Neural progenitor cell (in vitro differentiated cells): ENCODE results near the gene ENO4. TPM values are rescaled to one million over a fixed set of nuclear protein-coding genes. Genes with fewer than 3 reads are reported as not detected.

Experiments
- DNase-seq: peaks from one replicate; pipeline ENCODE4 v3.0.0-alpha.2; 2016; ENCODE audit warnings: low spot score
- H2AFZ ChIP-seq: fragments of 200-600 bp; sonication (generic); replicated peaks from 2 replicates; pipeline ENCODE4 v1.6.1; 2016; ENCODE audit warnings: antibody characterized with exemption
- H3F3A ChIP-seq: fragments of 200-600 bp; sonication (generic); 2 replicates; pipeline ENCODE4 v1.6.1; 2016; ENCODE audit warnings: antibody characterized with exemption, low read depth
- H3K27ac ChIP-seq: fragments of 200-600 bp; sonication (generic); 2 replicates; pipeline ENCODE4 v1.5.1; 2016; ENCODE audit warnings: mild to moderate bottlenecking
- H3K27me3 ChIP-seq: fragments of 200-600 bp; sonication (generic); 2 replicates; pipeline ENCODE4 v1.6.1; 2016; ENCODE audit warnings: mild to moderate bottlenecking, moderate library complexity
- H3K36me3 ChIP-seq: fragments of 200-600 bp; sonication (generic); 2 replicates; pipeline ENCODE4 v1.5.1; 2016
- H3K4me1 ChIP-seq: fragments of 200-600 bp; sonication (generic); 2 replicates; pipeline ENCODE4 v1.6.1; 2016; ENCODE audit warnings: mixed run types
- H3K4me2 ChIP-seq: fragments of 200-600 bp; sonication (generic); 2 replicates; pipeline ENCODE4 v1.6.1; 2016
- H3K4me3 ChIP-seq: fragments of 200-600 bp; sonication (generic); 2 replicates; pipeline ENCODE4 v1.5.1; 2016
- H3K79me2 ChIP-seq: fragments of 200-600 bp; sonication (generic); 2 replicates; pipeline ENCODE4 v1.6.1; 2016; ENCODE audit warnings: low read depth
- H3K9ac ChIP-seq: fragments of 200-600 bp; sonication (generic); 2 replicates; pipeline ENCODE4 v1.6.1; 2016
- H3K9me3 ChIP-seq: fragments of 200-600 bp; sonication (generic); 2 replicates; pipeline ENCODE4 v1.5.1; 2016; ENCODE audit warnings: low read depth
- H4K20me1 ChIP-seq: fragments of 200-600 bp; sonication (generic); 2 replicates; pipeline ENCODE4 v1.6.1; 2016; ENCODE audit warnings: low read depth
- H3K27ac Mint-ChIP-seq: 3 replicates; pipeline ENCODE4 v1.8.0; 2021; ENCODE audit warnings: mixed read lengths
- H3K27me3 Mint-ChIP-seq: 2 replicates; pipeline ENCODE4 v1.8.0; 2022; ENCODE audit warnings: low read depth, mild to moderate bottlenecking, inconsistent platforms, moderate library complexity, mixed read lengths; ENCODE audit not compliant: insufficient read depth
- H3K36me3 Mint-ChIP-seq: 3 replicates; pipeline ENCODE4 v1.8.0; 2021; ENCODE audit warnings: mixed read lengths
- H3K4me1 Mint-ChIP-seq: 3 replicates; pipeline ENCODE4 v1.8.0; 2021; ENCODE audit warnings: mixed read lengths
- H3K4me3 Mint-ChIP-seq: 3 replicates; pipeline ENCODE4 v1.8.0; 2021; ENCODE audit warnings: mild to moderate bottlenecking, moderate library complexity, mixed read lengths
- H3K9me3 Mint-ChIP-seq: 3 replicates; pipeline ENCODE4 v1.8.0; 2020; ENCODE audit warnings: mixed read lengths
- CTCF ChIP-seq: fragments of 200-600 bp; sonication (generic); IDR thresholded peaks from 2 replicates; pipeline ENCODE4 v1.5.1; 2017; ENCODE audit warnings: antibody characterized with exemption, mild to moderate bottlenecking
- EZH2 ChIP-seq: fragments of 200-600 bp; sonication (generic); IDR thresholded peaks from 2 replicates; pipeline ENCODE4 v1.6.1; 2017; ENCODE audit warnings: antibody characterized with exemption, mild to moderate bottlenecking, moderate library complexity
- EZH2phosphoT487 ChIP-seq: fragments of 200-600 bp; sonication (generic); IDR thresholded peaks from 2 replicates; pipeline ENCODE4 v1.6.1; 2017; ENCODE audit warnings: antibody characterized with exemption
- total RNA-seq: library from RNA; depleted of rRNA; stranded (reverse); fragments of >200 nt; gene quantifications from 2 replicates; pipeline ENCODE4 v1.2.3, GENCODE V29; 2015; ENCODE audit warnings: low replicate concordance

Gene ENO4
- total RNA-seq, 1 donor from 2014 or later, result 10.0 TPM

GRCh38 chr10:116926426-116926825 lies 77.1 kb downstream of the ENO4 start:
- Mint-ChIP-seq H3K36me3 (peaks cover 12% of the 10 kb centered on the region), H3K9me3 (peaks cover 2% of the 10 kb centered on the region), H3K27me3 (peaks cover 2% of the 10 kb centered on the region), H3K27ac (no peak overlapping the region), H3K4me3 (no peak overlapping the region), H3K4me1 (peaks cover 10% of the 10 kb centered on the region)
- H3K9me3 ChIP-seq, result no peaks in the 10 kb centered on the region
- peaks cover 13% of the 10 kb centered on the region for H3K36me3 ChIP-seq
- TF ChIP-seq CTCF (no peak), EZH2phosphoT487 (no peak)
- H2AFZ ChIP-seq, result no peak overlapping the region
- no peaks in the 10 kb centered on the region for H3K4me1 ChIP-seq
- DNase-seq, result no peak
- H3K4me2 ChIP-seq, result no peak overlapping the region
- no peaks in the 10 kb centered on the region for H3K79me2 ChIP-seq
- no peak overlapping the region for H3K4me3 ChIP-seq
- H3K27ac ChIP-seq, result no peak overlapping the region
- H3F3A ChIP-seq, result no peaks in the 10 kb centered on the region
- no peaks in the 10 kb centered on the region for H3K27me3 ChIP-seq
- H3K9ac ChIP-seq, result no peak overlapping the region
- H4K20me1 ChIP-seq, result no peaks in the 10 kb centered on the region

- H3K36me3 Mint-ChIP-seq, result peaks cover 16% of the 10 kb centered on the region
Measured at GRCh38 chr10:116931806-116932205, 82.5 kb downstream of the ENO4 start.

More at GRCh38 chr10:116931806-116932205, 82.5 kb downstream of the ENO4 start:
- no peaks in the 10 kb centered on the region for H3K79me2 ChIP-seq
- Mint-ChIP-seq H3K27ac (no peak overlapping the region), H3K9me3 (peaks cover 17% of the 10 kb centered on the region), H3K4me1 (peaks cover under 1% of the 10 kb centered on the region), H3K27me3 (no peaks in the 10 kb centered on the region), H3K4me3 (no peak overlapping the region)
- H3K36me3 ChIP-seq, result peaks cover 12% of the 10 kb centered on the region
- no peak for DNase-seq
- no peak overlapping the region for H2AFZ ChIP-seq
- H3K27me3 ChIP-seq, result no peaks in the 10 kb centered on the region
- no peaks in the 10 kb centered on the region for H3F3A ChIP-seq
- TF ChIP-seq EZH2 (no peak), CTCF (no peak), EZH2phosphoT487 (no peak)
- no peaks in the 10 kb centered on the region for H4K20me1 ChIP-seq
- H3K4me3 ChIP-seq, result no peak overlapping the region
- H3K27ac ChIP-seq, result no peak overlapping the region
- H3K4me2 ChIP-seq, result no peak overlapping the region
- H3K9me3 ChIP-seq, result no peaks in the 10 kb centered on the region
- H3K4me1 ChIP-seq, result no peaks in the 10 kb centered on the region
- H3K9ac ChIP-seq, result no peak overlapping the region

Other genes with a start within 250 kb of the ENO4 start
- 0.74 and 1.6 TPM in 2 replicates for gene PNLIPRP2, start 228.5 kb upstream of the ENO4 start, total RNA-seq
- 5.3 and 5.6 TPM in 2 replicates for gene HSPA12A, start 106.9 kb upstream of the ENO4 start, total RNA-seq
- gene SHTN1, start 155.7 kb downstream of the ENO4 start, total RNA-seq, result 13.2 and 17.3 TPM in 2 replicates